GM12865 (cell line): ENCODE results near the gene SNRNP27.

Experiments
- DNase-seq: peaks from one replicate; pipeline ENCODE4 v3.0.0; 2010; ENCODE audit warnings: low read depth
- H3K4me3 ChIP-seq: 2 replicates; pipeline ENCODE4 v1.5.1; 2011; ENCODE audit warnings: mild to moderate bottlenecking, low read depth, low read length, control low read depth
- TF ChIP-seq, protein P1 (sequence below): IDR thresholded peaks from 2 replicates; pipeline ENCODE4 v1.5.1; 2011; ENCODE audit warnings: low read length, control low read depth, low read depth, inconsistent platforms; ENCODE audit not compliant: insufficient read depth; ENCODE audit errors: missing control alignments

SNRNP27 gene

GRCh38 chr2:69907216-69907615 is 13.5 kb downstream of the SNRNP27 start:
- TF ChIP-seq, protein P1, sequence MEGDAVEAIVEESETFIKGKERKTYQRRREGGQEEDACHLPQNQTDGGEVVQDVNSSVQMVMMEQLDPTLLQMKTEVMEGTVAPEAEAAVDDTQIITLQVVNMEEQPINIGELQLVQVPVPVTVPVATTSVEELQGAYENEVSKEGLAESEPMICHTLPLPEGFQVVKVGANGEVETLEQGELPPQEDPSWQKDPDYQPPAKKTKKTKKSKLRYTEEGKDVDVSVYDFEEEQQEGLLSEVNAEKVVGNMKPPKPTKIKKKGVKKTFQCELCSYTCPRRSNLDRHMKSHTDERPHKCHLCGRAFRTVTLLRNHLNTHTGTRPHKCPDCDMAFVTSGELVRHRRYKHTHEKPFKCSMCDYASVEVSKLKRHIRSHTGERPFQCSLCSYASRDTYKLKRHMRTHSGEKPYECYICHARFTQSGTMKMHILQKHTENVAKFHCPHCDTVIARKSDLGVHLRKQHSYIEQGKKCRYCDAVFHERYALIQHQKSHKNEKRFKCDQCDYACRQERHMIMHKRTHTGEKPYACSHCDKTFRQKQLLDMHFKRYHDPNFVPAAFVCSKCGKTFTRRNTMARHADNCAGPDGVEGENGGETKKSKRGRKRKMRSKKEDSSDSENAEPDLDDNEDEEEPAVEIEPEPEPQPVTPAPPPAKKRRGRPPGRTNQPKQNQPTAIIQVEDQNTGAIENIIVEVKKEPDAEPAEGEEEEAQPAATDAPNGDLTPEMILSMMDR: no peak
- H3K4me3 ChIP-seq: no peak overlapping the region
- no peak for DNase-seq

GRCh38 chr2:69911985-69912563 is 18.3 kb downstream of the SNRNP27 start:
- no peak overlapping the region for H3K4me3 ChIP-seq
- DNase-seq: peak; percentile 69
- TF ChIP-seq, protein P1: peak; percentile 40

GRCh38 chr2:69914164-69914949 is 20.6 kb downstream of the SNRNP27 start:
- peak overlapping the region; percentile 69 for H3K4me3 ChIP-seq
- TF ChIP-seq, protein P1: peak; percentile 11
- peak; percentile 100 for DNase-seq

GRCh38 chr2:69914950-69915945 is 21.5 kb downstream of the SNRNP27 start, which contains the start of gene MXD1:
Gene MXD1 (plus strand): TSS chr2:69915109. CDS start chr2:69915331, 222 bp downstream.
- peak; percentile 19 for DNase-seq
- TF ChIP-seq, protein P1: no peak
- peak within 1 kb of the TSS; percentile 70 for H3K4me3 ChIP-seq

DNA sequence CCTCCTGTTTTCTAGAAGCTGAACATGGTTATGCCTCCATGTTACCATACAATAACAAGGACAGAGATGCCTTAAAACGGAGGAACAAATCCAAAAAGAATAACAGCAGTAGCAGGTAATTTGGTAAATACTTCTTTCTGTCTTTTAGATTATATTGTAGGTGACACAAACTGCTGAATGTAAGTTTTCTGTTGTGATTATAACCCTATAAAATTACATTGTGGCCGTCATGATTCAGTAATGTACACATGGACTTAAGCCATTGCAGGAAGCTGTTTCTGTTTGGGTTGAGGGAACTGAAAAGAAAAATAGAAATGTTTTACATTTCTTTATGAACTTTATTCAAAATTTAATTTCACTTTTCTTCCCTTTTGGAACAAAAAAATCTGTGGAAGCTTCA is 22.4 kb downstream of the SNRNP27 start:
- TF ChIP-seq, protein P1: no peak
- no peak for DNase-seq
- H3K4me3 ChIP-seq: peak overlapping the region; percentile 70

- DNase-seq: no peak
- TF ChIP-seq, protein P1: no peak
Observed at GRCh38 chr2:69917852-69918251, 24.1 kb downstream of the SNRNP27 start.

More at GRCh38 chr2:69917852-69918251, 24.1 kb downstream of the SNRNP27 start:
- no peak overlapping the region for H3K4me3 ChIP-seq
